Measurements from ENCODE around the gene ERAL1.

GRCh38 chr17:28812748-28813377 is 42.0 kb upstream of the ERAL1 start:
- TF ChIP-seq POLR2AphosphoS5 (IDR thresholded peaks at IDR 0.05; ENCODE audit: low read depth, low read length) = no peak
- TF ChIP-seq POLR2A (IDR thresholded peaks at IDR 0.05; ENCODE audit: low read depth, low read length) = no peak
